Sigmoid colon (tissue), 4 donors: Measurements from ENCODE around the gene CRIP2.

Source experiments
- CTCF ChIP-seq, 4 experiments: fragments of 450-650 bp in 3 of 4; fragments of 200-600 bp in 1 of 4; IDR thresholded peaks; one replicate each; pipeline ENCODE4 v1.5.1; 2016 to 2019; ENCODE audit warnings: antibody characterized with exemption in 4 of 4, mild to moderate bottlenecking in 3 of 4, moderate library complexity in 2 of 4
- EP300 ChIP-seq, 4 donors: sonication (generic); formaldehyde crosslinking; IDR thresholded peaks; one replicate each; pipeline ENCODE4 v1.6.1; 2017; ENCODE audit warnings: antibody characterized with exemption in 4 of 4
- POLR2A ChIP-seq, 2 donors: fragments of 450-650 bp; IDR thresholded peaks; one replicate each; pipeline ENCODE4 v1.6.1; 2016; ENCODE audit warnings: antibody characterized with exemption in 2 of 2, mild to moderate bottlenecking in 2 of 2, moderate library complexity in 2 of 2

GRCh38 chr14:105517096-105517495 is 42.5 kb downstream of the CRIP2 start:
- TF ChIP-seq CTCF (IDR thresholded peaks at IDR 0.05) (no peak), POLR2A (IDR thresholded peaks at IDR 0.05) (no peak), EP300 (IDR thresholded peaks at IDR 0.05) (no peak)
